Natural killer cell (primary cell): Measurements from ENCODE around the gene GRM7. TPM values are rescaled to one million over a fixed set of nuclear protein-coding genes. Genes with fewer than 3 reads are reported as not detected.

Source experiments
- ATAC-seq, 3 donors: fragments of 150-1000 bp in 2 of 3; fragments of 200-7000 bp in 1 of 3; cut with Tn5 transposase; 1 replicate in 1 of 3; 2 replicates in 2 of 3; pipeline ENCODE4 v1.10.0; 2021; ENCODE audit warnings: mild to moderate bottlenecking in 2 of 3, moderate library complexity in 2 of 3
- DNase-seq, 2 donors: peaks; one replicate each; pipeline versions ENCODE4 v3.0.0 to v3.0.0-alpha.2; 2013 to 2021; ENCODE audit warnings: mixed read lengths in 1 of 2
- H3K27ac ChIP-seq: one replicate; pipeline ENCODE4 v1.5.1; 2013; ENCODE audit warnings: mild to moderate bottlenecking, low read length
- H3K27me3 ChIP-seq: one replicate; pipeline ENCODE4 v1.6.1; 2013; ENCODE audit warnings: low read length; ENCODE audit not compliant: control insufficient read depth, insufficient read depth
- H3K36me3 ChIP-seq: one replicate; pipeline ENCODE4 v1.6.1; 2013; ENCODE audit warnings: low read length; ENCODE audit not compliant: control insufficient read depth, insufficient read depth
- H3K4me1 ChIP-seq: one replicate; pipeline ENCODE4 v1.6.1; 2013; ENCODE audit warnings: low read length; ENCODE audit not compliant: control insufficient read depth, insufficient read depth
- H3K4me3 ChIP-seq: one replicate; pipeline ENCODE4 v1.5.1; 2013; ENCODE audit warnings: low read length
- H3K9me3 ChIP-seq: one replicate; pipeline ENCODE4 v1.6.1; 2013; ENCODE audit warnings: low read length; ENCODE audit not compliant: control insufficient read depth, insufficient read depth
- H3K27ac Mint-ChIP-seq, 2 donors: one replicate each; pipeline ENCODE4 v1.8.0; 2022; ENCODE audit warnings: mild to moderate bottlenecking in 2 of 2, mixed read lengths in 2 of 2, moderate library complexity in 1 of 2
- H3K27me3 Mint-ChIP-seq, 2 donors: one replicate each; pipeline ENCODE4 v1.8.0; 2022; ENCODE audit warnings: low read depth in 2 of 2, mixed read lengths in 2 of 2
- H3K36me3 Mint-ChIP-seq: one replicate; pipeline ENCODE4 v1.8.0; 2022; ENCODE audit warnings: mixed read lengths
- H3K4me1 Mint-ChIP-seq, 2 donors: one replicate each; pipeline ENCODE4 v1.8.0; 2022; ENCODE audit warnings: mixed read lengths in 2 of 2
- H3K4me3 Mint-ChIP-seq: one replicate; pipeline ENCODE4 v1.8.0; 2022; ENCODE audit warnings: mild to moderate bottlenecking, moderate library complexity, mixed read lengths
- H3K9me3 Mint-ChIP-seq, 2 donors: one replicate each; pipeline ENCODE4 v1.8.0; 2022; ENCODE audit warnings: mixed read lengths in 2 of 2
- WGBS: methylation state at CpG from one replicate; pipeline ENCODE4 v1.1.7; 2013; ENCODE audit warnings: missing lambda C conversion rate; ENCODE audit not compliant: insufficient coverage; 5-methylcytosine and 5-hydroxymethylcytosine counted together
- intact Hi-C: fragments of 100-400 bp; cut with micrococcal nuclease; formaldehyde crosslinking; loops from one replicate; pipeline ENCODE4 v1.14.2; 2022
- total RNA-seq, 4 donors: library from RNA; stranded (reverse); fragments of 120-200 nt in 1 of 4; gene quantifications; one replicate each; pipeline versions ENCODE4 v1.2.3 to v1.2.4, GENCODE V29; 2013 to 2022
- TF ChIP-seq, protein P1 (sequence below): fragments of 200-600 bp; IDR thresholded peaks from one replicate; pipeline ENCODE4 v1.8.0; 2022; ENCODE audit warnings: antibody characterized with exemption

The GRM7 gene
- total RNA-seq, 3 donors from 2014 or later (not counting 1 experiment from before 2014, with no cell fraction given): not detected

DNA sequence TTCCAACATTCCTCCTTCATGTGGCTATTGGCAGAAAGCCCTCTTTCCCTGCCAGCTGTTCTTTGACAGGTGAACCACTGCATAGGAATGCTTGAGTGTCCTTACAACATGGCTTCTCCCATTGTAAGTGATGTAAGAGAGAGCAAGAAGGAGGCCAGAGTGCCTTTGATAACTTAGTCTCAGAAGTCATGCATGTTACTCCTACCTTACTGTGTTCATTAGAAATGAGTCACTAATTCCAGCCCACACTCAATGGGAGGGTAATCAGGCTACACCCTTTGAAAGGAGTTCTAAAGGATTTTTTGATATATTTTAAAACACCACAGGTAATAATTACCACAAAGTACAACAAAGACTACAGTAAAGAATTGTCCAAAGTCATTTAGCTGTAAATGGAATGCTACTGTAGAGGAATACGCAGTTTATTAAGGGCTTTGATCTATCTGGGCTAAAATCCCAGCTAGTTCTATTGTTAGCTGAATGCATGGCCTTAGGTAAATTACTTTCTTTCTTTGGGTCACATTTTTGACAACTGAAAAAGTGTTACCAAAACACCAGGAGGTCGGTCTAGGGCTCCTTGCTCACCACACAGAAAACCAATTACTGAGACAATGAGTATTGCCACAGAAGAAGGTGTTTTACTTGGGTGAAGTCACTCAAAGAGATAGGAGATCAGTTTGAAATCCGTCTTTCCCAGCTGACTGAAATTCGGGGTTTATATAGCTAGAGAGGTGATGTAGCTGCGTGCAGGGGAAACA is 154.9 kb downstream of the GRM7 start:
- Mint-ChIP-seq H3K9me3 (peaks cover 2 to 5% of the 10 kb centered on the region in 2 donors), H3K4me1 (no peaks in the 10 kb centered on the region), H3K27ac (no peak overlapping the region), H3K36me3 (no peaks in the 10 kb centered on the region), H3K4me3 (no peak overlapping the region), H3K27me3 (no peaks in the 10 kb centered on the region)
- intact Hi-C loops: no loop called here
- ATAC-seq: no peak
- TF ChIP-seq, protein P1, sequence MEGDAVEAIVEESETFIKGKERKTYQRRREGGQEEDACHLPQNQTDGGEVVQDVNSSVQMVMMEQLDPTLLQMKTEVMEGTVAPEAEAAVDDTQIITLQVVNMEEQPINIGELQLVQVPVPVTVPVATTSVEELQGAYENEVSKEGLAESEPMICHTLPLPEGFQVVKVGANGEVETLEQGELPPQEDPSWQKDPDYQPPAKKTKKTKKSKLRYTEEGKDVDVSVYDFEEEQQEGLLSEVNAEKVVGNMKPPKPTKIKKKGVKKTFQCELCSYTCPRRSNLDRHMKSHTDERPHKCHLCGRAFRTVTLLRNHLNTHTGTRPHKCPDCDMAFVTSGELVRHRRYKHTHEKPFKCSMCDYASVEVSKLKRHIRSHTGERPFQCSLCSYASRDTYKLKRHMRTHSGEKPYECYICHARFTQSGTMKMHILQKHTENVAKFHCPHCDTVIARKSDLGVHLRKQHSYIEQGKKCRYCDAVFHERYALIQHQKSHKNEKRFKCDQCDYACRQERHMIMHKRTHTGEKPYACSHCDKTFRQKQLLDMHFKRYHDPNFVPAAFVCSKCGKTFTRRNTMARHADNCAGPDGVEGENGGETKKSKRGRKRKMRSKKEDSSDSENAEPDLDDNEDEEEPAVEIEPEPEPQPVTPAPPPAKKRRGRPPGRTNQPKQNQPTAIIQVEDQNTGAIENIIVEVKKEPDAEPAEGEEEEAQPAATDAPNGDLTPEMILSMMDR: no peak
- H3K4me1 ChIP-seq: no peaks in the 10 kb centered on the region
- peaks cover 8% of the 10 kb centered on the region for H3K9me3 ChIP-seq
- no peaks in the 10 kb centered on the region for H3K27me3 ChIP-seq
- no peak overlapping the region for H3K4me3 ChIP-seq
- no peak for DNase-seq
- H3K36me3 ChIP-seq: no peaks in the 10 kb centered on the region
- WGBS: 89% methylated on average over 5 of the region's 5 CpGs
- no peak overlapping the region for H3K27ac ChIP-seq

DNA sequence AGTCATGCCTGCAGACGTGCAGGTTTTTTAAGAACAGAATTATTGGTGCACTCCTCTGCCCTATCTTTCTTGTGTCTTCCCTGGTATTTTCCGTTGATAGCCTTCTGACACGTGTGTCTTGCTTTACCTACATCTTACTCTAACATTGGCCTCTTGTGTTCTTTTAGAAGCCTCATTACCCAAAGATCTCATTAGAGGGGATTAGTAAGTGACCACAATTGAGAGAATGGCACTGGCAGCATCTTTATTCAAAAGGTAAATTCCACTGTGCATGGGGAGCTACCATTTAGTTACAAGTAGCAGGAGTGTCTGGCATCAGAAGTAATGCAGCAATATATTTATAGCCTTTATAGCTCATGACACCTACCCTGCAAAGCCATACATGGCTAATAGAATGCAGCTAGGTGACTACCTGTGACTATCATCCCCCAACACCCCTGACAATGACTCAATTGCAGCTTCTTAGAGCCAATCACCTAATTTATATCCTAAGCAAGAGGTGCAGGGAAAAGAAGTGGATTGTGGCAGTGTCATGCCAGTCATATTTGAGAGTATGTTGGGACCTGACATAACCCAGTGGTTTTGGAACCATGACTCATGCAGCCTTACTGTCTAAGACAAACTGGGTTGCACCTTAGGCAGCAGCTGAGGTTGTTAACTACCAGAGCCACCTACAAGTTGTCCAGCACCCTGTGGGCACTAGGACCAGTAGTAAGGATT is 164.8 kb downstream of the GRM7 start:
- intact Hi-C loops: no loop called here
- Mint-ChIP-seq H3K36me3 (no peaks in the 10 kb centered on the region), H3K4me3 (no peak overlapping the region), H3K27me3 (no peaks in the 10 kb centered on the region), H3K4me1 (no peaks in the 10 kb centered on the region), H3K27ac (no peak overlapping the region), H3K9me3 (peaks cover 4 to 18% of the 10 kb centered on the region in 2 donors)
- 45% methylated on average over 3 of the region's 3 CpGs for WGBS
- ATAC-seq (no peak), DNase-seq (no peak)
- Histone ChIP-seq H3K27me3 (no peaks in the 10 kb centered on the region), H3K27ac (no peak overlapping the region), H3K9me3 (no peaks in the 10 kb centered on the region), H3K4me3 (no peak overlapping the region), H3K4me1 (no peaks in the 10 kb centered on the region), H3K36me3 (no peaks in the 10 kb centered on the region)
- TF ChIP-seq, protein P1: no peak

DNA sequence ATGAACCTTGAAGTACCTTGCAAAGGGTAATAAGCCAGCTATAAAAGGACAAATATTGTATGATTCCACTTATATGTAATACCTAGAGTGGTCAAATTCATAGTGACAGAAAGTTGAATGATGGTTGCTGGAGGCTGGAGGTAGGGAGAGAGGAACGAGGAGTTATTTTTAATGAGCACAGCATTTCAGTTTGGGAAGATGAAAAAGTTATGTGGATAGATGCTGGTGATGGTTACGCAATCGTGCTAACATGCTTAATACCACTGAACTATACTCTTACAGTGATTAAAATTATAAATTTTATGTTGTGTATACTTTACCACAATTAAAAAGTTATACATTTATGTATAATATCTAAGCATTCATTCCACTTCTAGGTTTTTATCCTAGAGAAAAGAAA is 168.6 kb downstream of the GRM7 start:
- H3K4me3 ChIP-seq: no peak overlapping the region
- intact Hi-C loops: no loop called here
- no peaks in the 10 kb centered on the region for H3K9me3 ChIP-seq
- TF ChIP-seq, protein P1: no peak
- Mint-ChIP-seq H3K36me3 (no peaks in the 10 kb centered on the region), H3K9me3 (peaks cover 6 to 12% of the 10 kb centered on the region in 2 donors), H3K27me3 (no peaks in the 10 kb centered on the region), H3K4me1 (no peaks in the 10 kb centered on the region), H3K4me3 (no peak overlapping the region), H3K27ac (no peak overlapping the region)
- no peak for ATAC-seq
- no peak overlapping the region for H3K27ac ChIP-seq
- no peaks in the 10 kb centered on the region for H3K27me3 ChIP-seq
- WGBS: 72% methylated on average over 1 of the region's 3 CpGs
- H3K4me1 ChIP-seq: no peaks in the 10 kb centered on the region
- no peaks in the 10 kb centered on the region for H3K36me3 ChIP-seq
- DNase-seq: no peak
